GM21515 (cell line): Measurements from ENCODE around the gene BRSK2.
"Not testable (repeated sequence)": the region's sequence is repeated elsewhere in the genome, so short reads cannot be mapped to it uniquely, and the experiment has no call there.

Experiments
- ATAC-seq: cut with Tn5 transposase; IDR thresholded peaks from one replicate; pipeline ENCODE4 v1.9.1; 2021; ENCODE audit not compliant: unreplicated experiment

The BRSK2 gene

DNA sequence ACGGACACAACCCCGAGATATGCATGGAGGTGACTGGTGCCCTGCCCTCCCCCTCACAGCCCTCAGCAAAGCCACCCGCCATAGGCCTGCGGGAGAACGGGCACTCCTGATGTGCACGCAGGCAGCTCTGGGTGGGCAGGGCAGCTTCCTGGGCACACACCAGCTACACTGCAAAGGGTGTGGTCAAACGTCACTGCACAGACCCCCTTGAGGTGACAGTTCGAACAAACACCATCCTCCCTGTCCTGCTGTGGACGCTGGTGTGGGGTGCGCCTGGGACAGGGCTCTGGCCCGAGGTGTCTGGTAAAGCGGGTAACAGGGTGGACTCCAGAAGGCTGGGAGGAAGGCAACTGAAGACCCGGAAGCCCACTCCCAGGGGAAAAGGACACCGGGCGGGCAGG is 118.8 kb downstream of the BRSK2 start:
- ATAC-seq = no peak

DNA sequence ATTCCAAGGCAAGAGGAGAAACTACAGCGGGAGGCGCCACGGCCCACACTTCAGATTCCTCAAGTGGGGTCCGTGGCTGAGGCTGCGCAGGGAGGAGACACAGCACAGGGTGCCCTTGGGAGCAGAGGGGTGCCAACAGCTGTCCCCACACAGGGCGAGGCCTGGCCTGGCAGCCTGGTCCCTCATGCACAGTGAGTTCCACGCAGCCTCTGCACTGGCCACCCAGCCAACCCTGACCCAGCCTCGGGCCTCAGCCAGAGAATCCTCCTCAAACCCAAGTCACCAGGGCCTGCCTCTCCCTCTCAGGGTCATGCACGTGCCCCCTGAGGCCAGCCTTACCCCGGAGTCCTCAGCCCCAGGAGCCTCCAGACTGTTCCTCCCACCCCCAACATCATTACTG is 119.3 kb downstream of the BRSK2 start:
- ATAC-seq = no peak

DNA sequence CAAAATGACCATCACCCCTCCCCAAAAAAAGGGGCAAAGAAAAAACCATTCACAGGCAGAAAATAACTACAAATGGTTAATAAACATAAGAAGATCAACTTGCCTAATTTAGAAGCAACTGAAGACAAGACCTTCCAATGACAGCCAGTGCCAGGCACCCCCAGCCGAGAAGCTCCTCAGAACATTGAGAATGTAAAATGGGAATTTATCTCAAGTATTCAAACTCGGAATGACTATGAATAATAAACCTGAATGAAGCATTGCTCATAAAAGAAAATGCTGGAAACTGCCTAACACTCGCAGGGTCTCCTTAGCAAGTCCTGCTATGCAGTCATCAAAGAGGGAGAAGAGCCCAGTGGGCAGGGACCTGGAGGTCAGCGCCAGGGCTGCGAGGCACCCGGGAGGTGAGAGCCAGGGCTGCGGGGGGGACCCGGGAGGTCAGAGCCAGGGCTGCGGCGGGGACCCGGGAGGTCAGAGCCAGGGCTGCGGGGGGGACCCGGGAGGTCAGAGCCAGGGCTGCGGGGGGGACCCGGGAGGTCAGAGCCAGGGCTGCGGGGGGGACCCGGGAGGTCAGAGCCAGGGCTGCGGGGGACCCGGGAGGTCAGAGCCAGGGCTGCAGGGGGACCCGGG is 120.0 kb downstream of the BRSK2 start:
- ATAC-seq = no peak

DNA sequence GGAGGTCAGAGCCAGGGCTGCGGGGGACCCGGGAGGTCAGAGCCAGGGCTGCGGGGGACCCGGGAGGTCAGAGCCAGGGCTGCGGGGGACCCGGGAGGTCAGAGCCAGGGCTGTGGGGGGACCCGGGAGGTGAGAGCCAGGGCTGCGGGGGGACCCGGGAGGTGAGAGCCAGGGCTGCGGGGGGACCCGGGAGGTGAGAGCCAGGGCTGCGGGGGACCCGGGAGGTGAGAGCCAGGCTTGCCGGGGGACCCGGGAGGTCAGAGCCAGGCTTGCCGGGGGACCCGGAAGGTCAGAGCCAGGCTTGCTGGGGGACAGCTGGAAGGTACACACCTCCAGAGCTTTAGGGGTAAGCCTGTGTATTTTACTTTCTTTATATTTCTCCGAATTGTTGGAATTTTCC is 120.6 kb downstream of the BRSK2 start:
- ATAC-seq = not testable (repeated sequence)

DNA sequence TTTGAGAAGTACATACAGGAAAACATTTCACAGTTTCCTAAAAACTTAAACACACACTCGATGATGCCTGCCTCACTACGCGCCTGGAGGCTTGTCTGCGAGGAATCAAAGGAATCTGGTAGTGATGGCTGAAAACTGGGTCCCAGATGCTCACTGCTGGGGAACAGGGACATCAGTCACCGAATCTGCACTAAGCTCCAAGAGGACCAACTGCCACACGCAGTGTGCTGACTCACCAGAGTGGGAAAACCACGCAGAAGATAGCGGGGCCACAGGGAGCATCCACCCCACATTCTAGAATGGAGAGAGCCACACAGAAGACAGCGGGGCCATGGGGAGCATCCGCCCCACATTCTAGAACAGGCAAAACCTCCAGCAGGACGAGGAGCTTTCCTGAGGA is 121.2 kb downstream of the BRSK2 start:
- ATAC-seq = no peak

DNA sequence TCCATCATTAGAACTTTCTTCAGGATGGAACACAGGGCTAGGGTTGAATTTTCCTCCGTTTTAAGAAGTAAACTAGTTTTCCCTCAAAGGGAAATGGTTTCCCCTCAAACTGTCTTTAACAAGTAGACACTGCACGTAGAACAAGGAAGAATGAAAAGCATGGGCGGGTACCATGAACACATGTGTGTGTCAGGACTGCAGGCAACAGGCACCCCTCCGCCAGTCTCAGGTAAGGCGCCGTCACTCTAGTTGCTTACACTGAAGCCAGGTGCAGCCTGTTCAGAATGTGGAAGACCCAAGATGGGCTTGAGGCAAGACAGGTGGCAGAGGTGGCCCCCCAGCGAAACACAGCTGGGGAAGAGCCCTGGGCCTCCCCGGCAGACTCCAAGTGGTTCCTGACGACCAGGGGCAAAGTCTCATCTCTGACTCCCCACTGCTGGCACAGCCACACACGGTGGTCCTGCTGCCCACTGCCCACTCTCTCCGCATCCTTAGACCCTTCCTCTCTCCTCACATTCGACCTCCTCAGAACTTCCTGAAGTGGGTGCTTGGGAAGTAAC is 122.3 kb downstream of the BRSK2 start:
- ATAC-seq = no peak
